Esophagus squamous epithelium (tissue), 5 donors: ENCODE measurements around the gene OR51A7. TPM values are rescaled to one million over a fixed set of nuclear protein-coding genes. Genes with fewer than 3 reads are reported as not detected.

Experiments used
- DNase-seq: peaks from one replicate; lab custom pipeline; 2025; lab: John Stamatoyannopoulos, UW
- H3K27ac ChIP-seq, 4 donors: fragments of 200-600 bp; sonication (generic); one replicate each; pipeline ENCODE4 v1.5.1; 2016 to 2019; ENCODE audit warnings: mild to moderate bottlenecking in 1 of 4
- H3K27me3 ChIP-seq, 4 donors: fragments of 200-600 bp; sonication (generic); 1 replicate in 3 of 4; 2 replicates in 1 of 4; pipeline versions ENCODE4 v1.5.1 to v1.6.0; 2017 to 2021; ENCODE audit warnings: antibody characterized with exemption in 1 of 4
- H3K36me3 ChIP-seq, 3 donors: fragments of 200-600 bp; sonication (generic); one replicate each; pipeline ENCODE4 v1.5.1; 2016 to 2019
- H3K4me1 ChIP-seq, 3 donors: fragments of 200-600 bp; sonication (generic); one replicate each; pipeline ENCODE4 v1.5.1; 2017 to 2019
- H3K4me3 ChIP-seq, 4 donors: fragments of 200-600 bp; sonication (generic); 1 replicate in 3 of 4; 2 replicates in 1 of 4; pipeline ENCODE4 v1.5.1; 2016 to 2019; ENCODE audit warnings: mild to moderate bottlenecking in 2 of 4, moderate library complexity in 1 of 4
- H3K9me3 ChIP-seq, 3 donors: fragments of 200-600 bp; sonication (generic); one replicate each; pipeline ENCODE4 v1.5.1; 2016 to 2019
- CTCF ChIP-seq, 6 experiments: fragments of 450-650 bp in 4 of 6; fragments of 200-600 bp in 2 of 6; sonication (generic) in 2 of 6; IDR thresholded peaks; one replicate each; pipeline ENCODE4 v1.5.1; 2016 to 2019; ENCODE audit warnings: antibody characterized with exemption in 6 of 6, mild to moderate bottlenecking in 4 of 6, moderate library complexity in 4 of 6
- POLR2A ChIP-seq, 4 donors: fragments of 450-650 bp; IDR thresholded peaks; one replicate each; pipeline ENCODE4 v1.6.1; 2017; ENCODE audit warnings: antibody characterized with exemption in 4 of 4, mild to moderate bottlenecking in 4 of 4, moderate library complexity in 3 of 4
- WGBS, 2 donors: methylation state at CpG; one replicate each; pipeline ENCODE4 v1.1.5; 2018; 5-methylcytosine and 5-hydroxymethylcytosine counted together
- intact Hi-C: fragments of 100-400 bp; cut with DNase I; formaldehyde crosslinking; loops from one replicate; pipeline ENCODE4 v1.15.0; 2022
- total RNA-seq, 4 donors: library from RNA; depleted of rRNA; stranded (reverse); fragments of >200 nt; gene quantifications; one replicate each; pipeline ENCODE4 v1.1.0, GENCODE V29; 2016
- donor health status: DM: yes; HTN: yes; CAD: no.

The OR51A7 gene
- total RNA-seq, 4 donors from 2014 or later, result not detected

GRCh38 chr11:4921796-4922195 is 18.2 kb downstream of the OR51A7 start:
- TF ChIP-seq POLR2A (IDR thresholded peaks at IDR 0.05) (no peak), CTCF (IDR thresholded peaks at IDR 0.05) (no peak)
- no peak for DNase-seq
- WGBS, 2 donors, result 31 to 62% methylated on average over 1 of the region's 1 CpG
- no peaks in the 10 kb centered on the region for H3K36me3 ChIP-seq
- intact Hi-C loops, result no loop called here
- no peaks in the 10 kb centered on the region for H3K4me1 ChIP-seq
- no peak overlapping the region for H3K27ac ChIP-seq
- no peaks in the 10 kb centered on the region for H3K9me3 ChIP-seq
- H3K4me3 ChIP-seq, result no peak overlapping the region
- H3K27me3 ChIP-seq, result no peaks in the 10 kb centered on the region

- H3K9me3 ChIP-seq, result no peaks in the 10 kb centered on the region
- H3K27ac ChIP-seq, result no peak overlapping the region
- no peaks in the 10 kb centered on the region for H3K27me3 ChIP-seq
- H3K36me3 ChIP-seq, result no peaks in the 10 kb centered on the region
- intact Hi-C loops, result no loop called here
- no peak overlapping the region for H3K4me3 ChIP-seq
- no peaks in the 10 kb centered on the region for H3K4me1 ChIP-seq
- no peak for DNase-seq
- 23 to 42% methylated on average over 1 of the region's 1 CpG for WGBS, 2 donors
- no peak for TF ChIP-seq POLR2A (IDR thresholded peaks at IDR 0.05)
- TF ChIP-seq CTCF (IDR thresholded peaks at IDR 0.05), result no peak
These were observed 18.7 kb downstream of the OR51A7 start for GRCh38 chr11:4922304-4922703.

- H3K4me1 ChIP-seq, result no peaks in the 10 kb centered on the region
- no peaks in the 10 kb centered on the region for H3K27me3 ChIP-seq
- WGBS, 2 donors, result 78 to 80% methylated on average over 1 of the region's 1 CpG
- intact Hi-C loops, result no loop called here
- no peak within 1 kb of the TSS for H3K4me3 ChIP-seq
- no peak within 1 kb of the TSS for H3K27ac ChIP-seq
- DNase-seq, result no peak
- no peaks in the 10 kb centered on the region for H3K9me3 ChIP-seq
- no peaks in the 10 kb centered on the region for H3K36me3 ChIP-seq
- TF ChIP-seq POLR2A (IDR thresholded peaks at IDR 0.05) (no peak), CTCF (IDR thresholded peaks at IDR 0.05) (no peak)
These were observed 20.7 kb downstream of the OR51A7 start, which contains the start of gene OR51G1 for GRCh38 chr11:4924239-4924638. OR51G1 (minus strand) TSS chr11:4924339; CDS start chr11:4924339, 0 bp downstream.

- no peaks in the 10 kb centered on the region for H3K27me3 ChIP-seq
- intact Hi-C loops, result no loop called here
- no peak for DNase-seq
- no peak overlapping the region for H3K4me3 ChIP-seq
- no peaks in the 10 kb centered on the region for H3K4me1 ChIP-seq
- H3K27ac ChIP-seq, result no peak overlapping the region
- H3K36me3 ChIP-seq, result no peaks in the 10 kb centered on the region
- no peaks in the 10 kb centered on the region for H3K9me3 ChIP-seq
- TF ChIP-seq POLR2A (IDR thresholded peaks at IDR 0.05) (no peak), CTCF (IDR thresholded peaks at IDR 0.05) (no peak)
These were observed 23.0 kb downstream of the OR51A7 start for GRCh38 chr11:4926608-4927007.

- intact Hi-C loops, result no loop called here
- Histone ChIP-seq H3K4me3 (no peak overlapping the region), H3K4me1 (no peaks in the 10 kb centered on the region), H3K27me3 (no peaks in the 10 kb centered on the region), H3K27ac (no peak overlapping the region), H3K36me3 (no peaks in the 10 kb centered on the region), H3K9me3 (no peaks in the 10 kb centered on the region)
- TF ChIP-seq POLR2A (IDR thresholded peaks at IDR 0.05) (no peak), CTCF (IDR thresholded peaks at IDR 0.05) (no peak)
- no peak for DNase-seq
- WGBS, 2 donors, result 40 to 61% methylated on average over 4 of the region's 4 CpGs
These were observed 29.2 kb downstream of the OR51A7 start for GRCh38 chr11:4932751-4933150.
